Heart right ventricle (tissue), 16 donors: ENCODE measurements around the gene LRRC51. TPM values are rescaled to one million over a fixed set of nuclear protein-coding genes. Genes with fewer than 3 reads are reported as not detected.

Source experiments
- ATAC-seq, 8 donors: fragments of 200-7000 bp; cut with Tn5 transposase; one replicate each; pipeline ENCODE4 v1.9.1; 2020; ENCODE audit warnings: mild to moderate bottlenecking in 8 of 8, moderate library complexity in 8 of 8, moderate number of reproducible peaks in 1 of 8
- DNase-seq, 2 donors: peaks; one replicate each; pipeline ENCODE4 v3.0.0-alpha.2; 2020
- H3K27ac ChIP-seq, 10 donors: fragments of 200-600 bp; sonication (generic) in 2 of 10; one replicate each; pipeline versions ENCODE4 v1.5.0 to v1.8.0; 2020 to 2022; ENCODE audit warnings: mild to moderate bottlenecking in 3 of 10
- H3K27me3 ChIP-seq, 7 donors: fragments of 200-600 bp; one replicate each; pipeline ENCODE4 v1.8.0; 2021 to 2022; ENCODE audit warnings: mild to moderate bottlenecking in 2 of 7
- H3K36me3 ChIP-seq, 9 donors: fragments of 200-600 bp; sonication (generic) in 1 of 9; one replicate each; pipeline versions ENCODE4 v1.5.0 to v1.8.0; 2020 to 2022; ENCODE audit warnings: mild to moderate bottlenecking in 2 of 9
- H3K4me1 ChIP-seq, 9 donors: fragments of 200-600 bp; sonication (generic) in 1 of 9; one replicate each; pipeline versions ENCODE4 v1.5.0 to v1.8.0; 2020 to 2022; ENCODE audit warnings: mild to moderate bottlenecking in 4 of 9
- H3K4me3 ChIP-seq, 10 donors: fragments of 200-600 bp; sonication (generic) in 2 of 10; one replicate each; pipeline versions ENCODE4 v1.5.0 to v1.8.0; 2020 to 2022; ENCODE audit warnings: mild to moderate bottlenecking in 7 of 10, moderate library complexity in 2 of 10
- H3K9me3 ChIP-seq, 11 donors: fragments of 200-600 bp in 10 of 11; sonication (generic) in 2 of 11; one replicate each; pipeline versions ENCODE4 v1.5.0 to v1.8.0; 2013 to 2022; ENCODE audit warnings: mild to moderate bottlenecking in 2 of 11, control low read depth in 1 of 11, moderate library complexity in 1 of 11
- CTCF ChIP-seq, 9 donors: fragments of 200-600 bp; sonication (generic) in 2 of 9; IDR thresholded peaks; one replicate each; pipeline versions ENCODE4 v1.5.0 to v1.8.0; 2021 to 2022; ENCODE audit warnings: antibody characterized with exemption in 9 of 9, mild to moderate bottlenecking in 5 of 9, moderate library complexity in 1 of 9
- WGBS, 2 donors: extraction: QIAGEN DNeasy Blood & Tissue Kit; methylation state at CpG; one replicate each; pipeline ENCODE4 v1.1.7; 2013; ENCODE audit warnings: inconsistent platforms in 1 of 2; 5-methylcytosine and 5-hydroxymethylcytosine counted together
- intact Hi-C, 10 donors: fragments of 100-400 bp; cut with DNase I; formaldehyde crosslinking; loops; one replicate each; pipeline versions ENCODE4 v1.11.1 to v1.14.2; 2022
- polyA plus RNA-seq, 2 donors: library from polyadenylated mRNA; stranded (reverse); fragments of 200-250 nt; gene quantifications; one replicate each; pipeline ENCODE4 v1.2.3, GENCODE V29; 2013
- total RNA-seq, 10 donors: library from RNA; stranded (reverse); fragmentation: NEBNext Ultra II Directional in 3 of 10; extraction: Animal tissue kit (Norgen Biotek cat#: 25700) in 3 of 10; gene quantifications; one replicate each; pipeline versions ENCODE4 v1.2.1 to v1.2.4, GENCODE V29; 2021 to 2023
- donor health status: Arrhythmogenic right ventricular cardiomyopathy.
- donor health status: ischemic (EF 13 %, LVEDD 7.1; RV severe dilation, severe dysfunction).
- donor health status: healthy with polysubstance abuse.
- donor health status: DM: no; HTN: yes; CAD: no.
- donor health status: DM: no; HTN: no; CAD: no.
- donor health status: ischemic (EF 25% LVEDD 6.9; RV normal size, moderate dysfunction).
- donor health status: ischemic (EF 25% LVEDD 5.7; RV mildly dilated, moderate dysfunction).
- donor health status: healthy.
- donor health status: DM: yes; HTN: yes; CAD: no.
- donor health status: Ischemic cardiomyopathy.
- donor health status: ischemic (EF 35%, LVEDD 5.7; RV mildly dilated, moderate dysfunction).
- donor health status: nonischemic (EF 11% LVEDD 7.7; RV severe dilation, severe dysfunction).
- donor health status: DM: yes; HTN: yes; CAD: no.
- donor health status: PGD.
- donor health status: ischemic (EF 29% LVEDD 5.4; RV normal size, mild dysfunction).
- donor health status: nonischemic (EF 23%, LVEDD 6.1; RV moderate dilation, normal function).

Gene LRRC51
- total and polyA plus RNA-seq, 12 donors: 2.3 to 9.1 (median 4.0) TPM

GRCh38 chr11:72111300-72112142 is 30.9 kb downstream of the LRRC51 start:
- no peak for TF ChIP-seq CTCF (IDR thresholded peaks at IDR 0.05)
- Histone ChIP-seq H3K9me3 (no peaks in the 10 kb centered on the region), H3K27me3 (peaks cover 0 to 7% (median 0%) of the 10 kb centered on the region in 7 donors), H3K4me1 (peaks cover 4 to 21% (median 15%) of the 10 kb centered on the region in 9 donors), H3K27ac (peak overlapping the region; percentile 88 to 100 (median 96)), H3K36me3 (peaks cover 0 to 36% (median 0%) of the 10 kb centered on the region in 9 donors), H3K4me3 (peak overlapping the region; percentile 11 to 84 (median 58))
- intact Hi-C loops: loop anchor here in 6 of 10 donors (1.0 to 10.0 kb wide), 7 partner anchors 8 to 323 kb away; partner anchors contain the start of genes LRRC51 (in 3 of the 6), NUMA1 (in 3 of the 6), LAMTOR1 (in 2 of the 6) and CLPB (in 1 of the 6)
- ATAC-seq: peak in 3 of 8 donors; percentile 6 to 9 (median 7)
- no peak for DNase-seq
- 0 to 1% methylated on average over 10 of the region's 10 CpGs for WGBS, 2 donors

- ATAC-seq (peak; percentile 94 to 98 (median 96)), DNase-seq (peak; percentile 93 to 100)
- Histone ChIP-seq H3K36me3 (peaks cover 0 to 32% (median 0%) of the 10 kb centered on the region in 9 donors), H3K27ac (peak within 1 kb of the TSS; percentile 88 to 100 (median 96)), H3K27me3 (peaks cover 0 to 10% (median 0%) of the 10 kb centered on the region in 7 donors), H3K4me1 (peaks cover 4 to 21% (median 15%) of the 10 kb centered on the region in 9 donors), H3K9me3 (no peaks in the 10 kb centered on the region), H3K4me3 (peak within 1 kb of the TSS; percentile 37 to 84 (median 58))
- intact Hi-C loops: loop anchor here in 6 of 10 donors (1.0 to 10.0 kb wide), 7 partner anchors 9 to 322 kb away; partner anchors contain the start of genes LRRC51 (in 3 of the 6), NUMA1 (in 3 of the 6), LAMTOR1 (in 2 of the 6) and CLPB (in 1 of the 6)
- WGBS, 2 donors: 0% methylated on average over 49 of the region's 49 CpGs
- TF ChIP-seq CTCF (IDR thresholded peaks at IDR 0.05): peak in 2 of 9 donors; percentile 11 to 16
Observed at GRCh38 chr11:72112143-72112977, 31.7 kb downstream of the LRRC51 start, which contains the start of gene ANAPC15. ANAPC15 (minus strand) TSS chr11:72112695; CDS start chr11:72111276, 1,419 bp downstream.

- TF ChIP-seq CTCF (IDR thresholded peaks at IDR 0.05): no peak
- H3K27me3 ChIP-seq: peaks cover 0 to 10% (median 0%) of the 10 kb centered on the region in 7 donors
- peak overlapping the region in 9 of 10 donors; percentile 42 to 84 (median 58) for H3K4me3 ChIP-seq
- intact Hi-C loops: loop anchor here in 6 of 10 donors (1.0 to 10.0 kb wide), 8 partner anchors 10 to 322 kb away; partner anchors contain the start of genes LRRC51 (in 3 of the 6), NUMA1 (in 3 of the 6), LAMTOR1 (in 2 of the 6) and CLPB (in 1 of the 6)
- H3K9me3 ChIP-seq: no peaks in the 10 kb centered on the region
- peaks cover 4 to 21% (median 15%) of the 10 kb centered on the region in 9 donors for H3K4me1 ChIP-seq
- DNase-seq: no peak
- peak overlapping the region; percentile 88 to 100 (median 96) for H3K27ac ChIP-seq
- no peak for ATAC-seq
- 65 to 67% methylated on average over 9 of the region's 9 CpGs for WGBS, 2 donors
- peaks cover 0 to 25% (median 0%) of the 10 kb centered on the region in 9 donors for H3K36me3 ChIP-seq
Observed at GRCh38 chr11:72112978-72113808, 32.5 kb downstream of the LRRC51 start.
